Measurements from ENCODE around the gene C19orf73. TPM values are rescaled to one million over a fixed set of nuclear protein-coding genes. Genes with fewer than 3 reads are reported as not detected.
A peak's percentile ranks its signal among the peaks of the same experiment; 100 is the strongest.

Gene C19orf73
- total and polyA plus RNA-seq, 9 of the 15 experiments (the other 6 are each of a cell fraction or from before 2014, with no cell fraction given), result 0.08 to 7.4 (median 1.4) TPM

DNA sequence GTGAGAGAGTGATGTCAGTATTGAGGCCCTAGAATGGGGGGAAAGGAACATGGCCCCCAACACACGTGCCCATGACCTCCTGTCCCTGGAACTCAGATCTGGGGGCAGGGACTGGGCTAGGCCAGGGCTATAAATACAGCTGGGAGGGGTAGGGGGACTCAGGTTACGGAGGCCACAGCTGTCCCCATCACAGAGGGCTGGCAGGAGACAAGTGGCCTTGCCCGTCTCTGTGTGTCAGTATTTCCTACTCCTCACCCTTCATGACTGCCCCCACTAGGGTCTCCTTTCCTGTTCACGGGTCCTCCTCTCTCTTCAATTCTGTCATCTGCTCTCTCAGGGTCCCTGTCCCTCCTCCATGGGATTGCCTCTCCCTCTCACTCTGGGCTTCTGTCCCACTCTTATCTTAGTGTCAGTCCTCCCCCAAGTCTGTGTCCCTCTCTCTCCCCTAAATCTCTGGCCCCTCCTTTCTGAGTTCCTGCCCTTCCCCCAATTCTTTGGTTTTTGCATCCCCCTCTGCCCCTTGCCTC, 36.9 kb upstream of the C19orf73 start (continued):
- TF ChIP-seq BMI1 (IDR thresholded peaks at IDR 0.05; ENCODE audit: low read length) (no peak), FOXK1 (CRISPR knock-in tag; IDR thresholded peaks at IDR 0.05; ENCODE audit: borderline replicate concordance) (no peak), MEF2D (tag; conservative IDR thresholded peaks at IDR 0.05; ENCODE audit: low read depth) (no peak; the same call in 1 of the 2 replicates), ZFX (CRISPR knock-in tag; IDR thresholded peaks at IDR 0.05) (peak; percentile 0; the same call in 1 of the 2 replicates), ZBTB43 (CRISPR knock-in tag; IDR thresholded peaks at IDR 0.05) (no peak), CHCHD3 (CRISPR knock-in tag; IDR thresholded peaks at IDR 0.05) (no peak), SMARCC2 (IDR thresholded peaks at IDR 0.05; ENCODE audit: low read depth) (no peak), SNRNP70 (optimal IDR thresholded peaks at IDR 0.05; ENCODE audit: low read depth, low read length) (no peak), BRD4 (IDR thresholded peaks at IDR 0.05) (no peak), CBFA2T2 (conservative IDR thresholded peaks at IDR 0.05) (no peak), GABPB2 (CRISPR knock-in tag; conservative IDR thresholded peaks at IDR 0.05) (no peak), ESRRA (IDR thresholded peaks at IDR 0.05; ENCODE audit: borderline replicate concordance, low read depth) (no peak), GATA2 (CRISPR knock-in tag; IDR thresholded peaks at IDR 0.05) (no peak), ATF7 (IDR thresholded peaks at IDR 0.05) (peak; percentile 77; the same call in 1 of the 2 replicates), ATF1 (CRISPR knock-in tag; IDR thresholded peaks at IDR 0.05) (no peak), ATF1 (tag; IDR thresholded peaks at IDR 0.05) (0 out of 2 replicates have a peak, but pooled peaks have one; percentile 17), SMARCE1 (IDR thresholded peaks at IDR 0.05) (peak; percentile 57), RFX7 (CRISPR knock-in tag; IDR thresholded peaks at IDR 0.05) (no peak), MAZ (CRISPR knock-in tag; conservative IDR thresholded peaks at IDR 0.05 in 1 of 2, IDR thresholded peaks at IDR 0.05 in 1 of 2) (peak; percentile 14 to 44; a peak in 2 of 4 replicates), CCAR2 (IDR thresholded peaks at IDR 0.05; ENCODE audit: low read depth, low read length) (no peak), ZC3H11A (IDR thresholded peaks at IDR 0.05; ENCODE audit: low read depth, low read length) (no peak)
- TF ChIP-seq, protein P1, sequence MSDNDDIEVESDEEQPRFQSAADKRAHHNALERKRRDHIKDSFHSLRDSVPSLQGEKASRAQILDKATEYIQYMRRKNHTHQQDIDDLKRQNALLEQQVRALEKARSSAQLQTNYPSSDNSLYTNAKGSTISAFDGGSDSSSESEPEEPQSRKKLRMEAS (CRISPR knock-in tag; IDR thresholded peaks at IDR 0.05), result peak; percentile 63
- TF ChIP-seq, protein P2, sequence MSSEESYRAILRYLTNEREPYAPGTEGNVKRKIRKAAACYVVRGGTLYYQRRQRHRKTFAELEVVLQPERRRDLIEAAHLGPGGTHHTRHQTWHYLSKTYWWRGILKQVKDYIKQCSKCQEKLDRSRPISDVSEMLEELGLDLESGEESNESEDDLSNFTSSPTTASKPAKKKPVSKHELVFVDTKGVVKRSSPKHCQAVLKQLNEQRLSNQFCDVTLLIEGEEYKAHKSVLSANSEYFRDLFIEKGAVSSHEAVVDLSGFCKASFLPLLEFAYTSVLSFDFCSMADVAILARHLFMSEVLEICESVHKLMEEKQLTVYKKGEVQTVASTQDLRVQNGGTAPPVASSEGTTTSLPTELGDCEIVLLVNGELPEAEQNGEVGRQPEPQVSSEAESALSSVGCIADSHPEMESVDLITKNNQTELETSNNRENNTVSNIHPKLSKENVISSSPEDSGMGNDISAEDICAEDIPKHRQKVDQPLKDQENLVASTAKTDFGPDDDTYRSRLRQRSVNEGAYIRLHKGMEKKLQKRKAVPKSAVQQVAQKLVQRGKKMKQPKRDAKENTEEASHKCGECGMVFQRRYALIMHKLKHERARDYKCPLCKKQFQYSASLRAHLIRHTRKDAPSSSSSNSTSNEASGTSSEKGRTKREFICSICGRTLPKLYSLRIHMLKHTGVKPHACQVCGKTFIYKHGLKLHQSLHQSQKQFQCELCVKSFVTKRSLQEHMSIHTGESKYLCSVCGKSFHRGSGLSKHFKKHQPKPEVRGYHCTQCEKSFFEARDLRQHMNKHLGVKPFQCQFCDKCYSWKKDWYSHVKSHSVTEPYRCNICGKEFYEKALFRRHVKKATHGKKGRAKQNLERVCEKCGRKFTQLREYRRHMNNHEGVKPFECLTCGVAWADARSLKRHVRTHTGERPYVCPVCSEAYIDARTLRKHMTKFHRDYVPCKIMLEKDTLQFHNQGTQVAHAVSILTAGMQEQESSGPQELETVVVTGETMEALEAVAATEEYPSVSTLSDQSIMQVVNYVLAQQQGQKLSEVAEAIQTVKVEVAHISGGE (CRISPR knock-in tag; IDR thresholded peaks at IDR 0.05), result peak in 1 of 3 experiments; percentile 42; a peak in 1 of 6 replicates
- TF ChIP-seq, protein P3, sequence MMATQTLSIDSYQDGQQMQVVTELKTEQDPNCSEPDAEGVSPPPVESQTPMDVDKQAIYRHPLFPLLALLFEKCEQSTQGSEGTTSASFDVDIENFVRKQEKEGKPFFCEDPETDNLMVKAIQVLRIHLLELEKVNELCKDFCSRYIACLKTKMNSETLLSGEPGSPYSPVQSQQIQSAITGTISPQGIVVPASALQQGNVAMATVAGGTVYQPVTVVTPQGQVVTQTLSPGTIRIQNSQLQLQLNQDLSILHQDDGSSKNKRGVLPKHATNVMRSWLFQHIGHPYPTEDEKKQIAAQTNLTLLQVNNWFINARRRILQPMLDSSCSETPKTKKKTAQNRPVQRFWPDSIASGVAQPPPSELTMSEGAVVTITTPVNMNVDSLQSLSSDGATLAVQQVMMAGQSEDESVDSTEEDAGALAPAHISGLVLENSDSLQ (IDR thresholded peaks at IDR 0.05), result peak; percentile 56; the same call in 1 of the 2 replicates

Measured in K562 (cell line).